CD4-positive, alpha-beta T cell treated with Interleukin-21 for 1 hour (primary cell): Measurements from ENCODE around the gene CDK13.

Source experiments
- DNase-seq: peaks from one replicate; pipeline ENCODE4 v3.0.0-alpha.2; 2020

Gene CDK13

GRCh38 chr7:39950473-39951225 lies 593 bp downstream of the CDK13 start:
- DNase-seq: peak; percentile 35

- DNase-seq: peak; percentile 72
Measured at GRCh38 chr7:39951226-39952194, 1.5 kb downstream of the CDK13 start.

DNA sequence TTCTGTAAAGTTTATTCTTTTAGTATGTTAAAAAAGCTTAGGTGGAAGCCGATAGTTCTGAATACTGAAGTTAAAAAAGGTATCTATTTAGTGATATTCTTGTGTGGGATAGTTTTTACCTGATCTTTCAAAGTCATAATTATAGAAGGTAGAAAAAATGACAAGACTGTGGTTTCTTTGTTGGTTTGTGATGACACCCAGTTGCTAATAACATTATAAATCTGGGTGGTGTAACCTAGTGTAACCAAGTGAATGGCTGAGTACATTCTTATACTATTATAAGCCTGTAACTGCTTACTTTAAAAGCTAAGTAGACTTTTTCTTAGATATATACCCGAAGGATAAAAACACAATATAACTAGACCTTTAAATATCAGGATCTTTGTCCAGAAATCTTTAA lies 2.3 kb downstream of the CDK13 start:
- peak; percentile 53 for DNase-seq

DNA sequence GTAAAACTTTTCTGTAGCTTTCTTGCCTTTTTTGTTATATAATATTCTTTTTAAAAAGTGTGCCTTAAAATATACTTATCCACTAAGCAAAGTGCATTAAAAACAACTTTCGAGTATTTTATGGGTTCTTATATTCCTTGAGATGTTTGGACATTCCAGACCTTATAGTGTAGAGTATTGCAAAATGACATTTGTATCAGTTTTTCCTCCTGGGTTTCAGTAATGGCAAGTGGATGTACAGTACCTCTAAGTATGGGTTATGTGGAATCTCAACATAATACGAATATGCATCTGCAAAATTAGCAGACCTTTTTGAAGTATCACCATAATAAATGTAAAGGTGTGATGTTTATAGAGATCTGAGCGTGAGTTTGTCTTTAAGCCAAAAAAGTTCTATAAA lies 2.7 kb downstream of the CDK13 start:
- no peak for DNase-seq

DNA sequence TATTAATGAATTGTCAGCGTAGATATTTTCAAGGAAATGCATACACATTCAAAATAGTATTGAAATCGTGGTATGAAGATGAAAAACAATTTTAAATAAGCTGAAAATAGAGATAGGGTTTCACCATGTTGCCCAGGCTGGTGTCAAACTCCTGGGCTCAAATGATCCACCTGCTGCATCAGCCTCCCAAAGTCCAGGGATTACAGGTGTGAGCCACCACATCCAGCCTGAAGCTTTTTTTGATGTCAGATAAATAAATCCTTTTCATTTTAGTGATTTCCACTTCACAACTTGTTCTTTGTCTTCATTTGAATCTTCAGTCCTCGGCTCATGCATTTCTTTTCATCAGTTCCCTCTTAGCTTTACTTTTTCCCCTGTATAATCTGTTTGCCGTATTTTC lies 4.6 kb downstream of the CDK13 start:
- DNase-seq: no peak

GRCh38 chr7:39958038-39958437 lies 8.0 kb downstream of the CDK13 start:
- no peak for DNase-seq

DNA sequence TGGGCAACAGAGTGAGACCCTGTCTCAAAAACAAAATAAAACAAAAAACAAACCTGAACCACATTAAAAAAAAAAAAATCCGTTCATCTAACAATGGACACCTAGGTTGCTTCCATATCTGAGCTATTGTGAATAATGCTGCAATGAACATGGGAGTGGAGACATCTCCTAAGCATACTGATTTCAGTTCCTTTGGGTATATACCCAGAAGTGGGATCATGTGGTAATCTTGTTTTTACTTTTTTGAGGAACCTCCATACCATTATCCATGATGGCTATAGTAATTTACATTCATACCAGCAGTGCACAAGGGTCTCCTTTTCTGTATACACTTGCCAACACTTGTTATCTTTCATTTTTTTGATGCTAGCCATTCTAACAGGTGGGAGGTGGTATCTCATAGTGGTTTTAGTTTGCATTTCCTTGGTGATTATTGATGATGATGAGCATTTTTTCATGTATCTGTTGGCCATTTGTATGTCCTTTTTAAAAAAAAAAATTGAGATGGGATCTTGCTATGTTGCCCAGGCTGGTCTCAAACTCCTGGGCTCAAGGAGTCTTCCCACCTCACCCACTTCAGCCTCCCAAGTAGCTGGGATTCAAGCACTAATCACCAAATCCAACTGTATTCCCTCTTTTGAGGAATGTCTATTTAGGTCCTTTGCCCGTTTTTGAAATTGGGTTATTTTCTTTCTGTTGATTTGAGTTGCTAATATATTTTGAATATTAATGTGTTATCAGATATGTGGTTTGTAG lies 17.5 kb downstream of the CDK13 start:
- DNase-seq: no peak

DNA sequence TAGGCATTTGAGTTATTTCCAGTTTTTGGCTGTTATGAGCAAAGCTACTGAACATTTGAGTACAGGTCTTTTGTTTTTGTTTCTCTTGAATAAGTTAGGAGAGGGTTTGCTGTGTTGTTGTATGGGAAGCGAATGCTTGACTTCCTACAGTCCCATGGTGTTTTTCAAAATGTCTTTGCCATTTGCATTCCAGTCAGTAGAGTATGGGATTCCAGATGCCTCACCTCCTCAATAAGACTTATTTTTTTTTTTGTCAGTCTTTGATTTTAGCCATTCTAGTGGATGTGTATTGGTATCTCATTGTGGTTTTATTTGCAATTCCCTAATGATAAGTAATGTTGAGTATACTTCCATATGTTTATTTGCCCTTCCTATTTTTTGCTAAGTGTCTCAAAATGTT lies 19.4 kb downstream of the CDK13 start:
- DNase-seq: no peak

- no peak for DNase-seq
Measured at GRCh38 chr7:39971924-39972323, 21.9 kb downstream of the CDK13 start.

- no peak for DNase-seq
Measured at GRCh38 chr7:39973801-39974200, 23.7 kb downstream of the CDK13 start.

DNA sequence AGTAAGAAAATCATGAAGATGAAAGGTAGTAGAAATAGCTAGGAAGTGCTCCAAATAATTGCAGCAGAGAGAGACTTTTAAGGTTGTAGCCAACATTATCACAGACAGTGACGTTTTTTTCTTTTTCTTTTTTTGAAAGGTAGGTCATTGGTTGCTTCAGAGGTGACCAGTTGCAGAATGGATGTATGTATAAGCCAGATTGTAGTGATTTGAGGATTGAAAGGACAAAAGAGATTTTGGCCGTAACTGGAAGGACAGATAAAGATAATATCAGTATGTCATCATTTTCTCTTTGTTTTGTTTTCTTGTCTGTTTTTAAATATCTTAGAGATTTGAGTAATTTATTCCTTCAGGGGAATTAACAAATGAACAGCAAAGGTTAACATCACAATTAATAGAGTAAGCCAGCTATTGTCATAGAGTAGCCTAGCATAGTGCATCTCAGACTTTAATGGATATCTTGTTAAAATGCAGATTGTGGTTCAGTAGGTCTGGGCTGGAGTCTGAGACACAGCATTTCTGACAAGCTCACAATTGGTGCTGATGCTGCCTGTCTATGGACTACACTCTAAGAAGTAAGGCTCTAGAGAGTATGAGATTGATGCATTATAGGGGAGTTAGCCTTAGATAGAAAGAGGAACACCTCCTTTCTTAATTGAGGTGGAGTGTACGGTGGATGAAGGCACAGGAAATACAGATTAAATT lies 28.3 kb downstream of the CDK13 start:
- no peak for DNase-seq

DNA sequence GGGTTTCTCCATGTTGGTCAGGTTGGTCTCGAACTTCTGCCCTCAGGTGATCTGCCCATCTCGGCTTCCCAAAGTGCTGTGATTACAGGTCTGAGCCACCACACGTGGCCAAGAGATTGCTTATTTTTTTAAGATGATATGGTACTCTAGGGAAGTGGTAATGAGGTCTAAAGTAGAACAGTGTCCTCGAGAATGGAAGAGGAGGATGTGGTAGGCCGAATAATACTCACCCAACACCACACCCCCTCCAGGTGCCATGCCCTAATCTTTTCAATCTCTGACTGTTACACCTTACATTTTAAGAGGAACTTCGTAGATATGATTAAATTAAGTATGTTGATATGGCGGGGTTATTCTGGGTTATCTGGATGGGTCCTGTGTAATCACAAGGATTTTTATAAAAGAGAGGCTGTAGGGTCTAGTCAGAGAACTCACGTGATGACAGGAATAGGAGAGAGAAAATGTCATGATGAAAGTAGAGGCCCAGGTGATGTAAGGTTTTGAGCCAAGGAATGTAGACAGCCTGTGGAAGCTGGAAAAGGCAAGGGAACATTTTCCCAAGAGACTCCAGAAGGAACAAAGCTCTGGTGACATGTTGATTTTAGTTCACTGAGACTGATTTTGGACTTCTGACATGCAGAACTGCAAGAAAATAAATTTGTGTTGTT lies 29.5 kb downstream of the CDK13 start:
- DNase-seq: peak; percentile 61

GRCh38 chr7:39985398-39985918 lies 35.4 kb downstream of the CDK13 start:
- no peak for DNase-seq

- DNase-seq: peak; percentile 21
Measured at GRCh38 chr7:39987641-39988347, 37.7 kb downstream of the CDK13 start.

DNA sequence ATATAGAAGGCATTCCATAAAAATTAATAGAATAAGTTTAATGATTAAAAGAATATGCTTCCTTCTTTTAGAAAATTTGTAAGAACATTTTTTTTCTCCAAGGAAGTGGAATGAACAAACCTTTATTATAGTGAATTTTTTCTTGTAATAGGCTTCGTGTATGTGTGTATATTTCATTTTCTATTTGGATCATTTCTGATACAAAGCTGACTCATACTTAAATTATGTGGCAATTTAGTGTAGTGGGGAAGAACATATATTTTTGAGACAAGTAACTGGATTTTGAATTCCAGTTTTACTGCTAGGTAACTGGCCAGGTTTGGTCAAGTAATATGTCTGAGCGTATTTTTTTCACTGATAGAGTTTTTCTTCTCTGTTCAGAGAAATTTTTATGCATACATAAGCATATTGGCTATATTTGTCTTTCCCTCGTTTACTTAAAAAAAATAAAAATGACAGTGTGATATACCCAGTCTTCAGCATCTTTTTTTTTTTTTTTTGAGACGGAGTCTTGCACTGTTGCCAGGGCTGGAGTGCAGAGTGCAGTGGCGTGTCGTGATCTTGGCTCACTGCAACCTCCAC lies 50.8 kb downstream of the CDK13 start:
- DNase-seq: no peak

DNA sequence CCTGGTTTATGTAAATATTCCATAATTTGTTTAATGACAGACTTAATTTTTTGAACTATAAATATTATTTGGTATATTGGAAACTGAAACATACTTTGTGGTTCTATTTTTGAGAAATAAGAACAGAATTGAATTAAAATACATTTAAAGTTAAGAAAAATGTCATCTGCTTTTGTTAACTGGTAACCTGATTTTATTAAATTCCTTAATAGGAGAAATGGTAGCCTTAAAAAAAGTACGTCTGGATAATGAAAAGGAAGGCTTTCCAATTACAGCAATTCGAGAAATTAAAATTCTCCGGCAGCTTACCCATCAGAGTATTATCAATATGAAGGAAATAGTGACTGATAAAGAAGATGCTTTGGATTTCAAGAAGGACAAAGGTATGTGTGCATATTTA lies 51.6 kb downstream of the CDK13 start:
- no peak for DNase-seq

GRCh38 chr7:40003597-40003996 lies 53.5 kb downstream of the CDK13 start:
- no peak for DNase-seq

DNA sequence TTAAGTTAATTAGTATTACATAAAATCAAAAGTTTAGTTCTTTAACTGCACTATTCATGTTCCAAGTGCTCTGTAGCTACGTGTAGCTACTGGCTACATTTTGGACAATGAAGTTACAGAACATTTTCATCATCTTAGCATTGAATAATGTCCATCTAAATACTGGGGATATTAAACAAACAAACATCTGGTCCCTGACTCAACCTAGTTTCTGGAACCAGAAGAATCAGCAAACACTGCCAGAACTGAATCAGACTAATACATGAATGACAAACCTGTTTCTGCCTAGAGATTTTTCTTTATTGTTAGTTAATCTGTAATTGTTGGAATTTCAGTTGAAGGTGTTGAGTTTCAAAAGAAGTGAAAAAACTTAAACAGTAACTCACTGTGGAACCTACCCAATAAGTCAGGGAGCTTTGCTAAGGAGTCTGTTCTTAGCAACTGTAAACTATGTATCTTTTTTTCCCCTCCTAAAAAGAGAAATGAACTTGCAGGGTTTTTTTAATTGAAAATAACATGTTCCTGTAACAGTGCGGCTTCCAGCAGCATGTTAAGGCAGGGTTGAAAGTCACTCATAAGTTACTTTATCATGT lies 58.3 kb downstream of the CDK13 start:
- no peak for DNase-seq

GRCh38 chr7:40009301-40009700 lies 59.2 kb downstream of the CDK13 start:
- no peak for DNase-seq

DNA sequence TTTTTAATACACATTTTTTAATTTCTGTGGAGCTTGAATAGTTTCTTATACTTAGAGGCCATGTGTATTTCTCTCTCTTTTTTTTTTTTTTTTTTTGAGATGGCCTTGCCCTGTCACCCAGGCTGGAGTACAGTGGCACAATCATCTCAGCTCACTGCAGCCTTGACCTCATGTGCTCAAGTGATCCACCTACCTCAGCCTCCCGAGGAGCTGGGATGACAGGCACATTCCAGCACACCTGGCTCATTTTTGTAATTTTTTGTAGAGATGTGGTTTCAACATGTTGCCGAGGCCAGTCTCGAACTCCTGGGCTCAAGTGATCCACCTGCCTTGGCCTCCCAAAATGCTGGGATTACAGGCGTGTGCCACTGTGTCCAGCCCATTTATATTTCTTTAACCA lies 64.3 kb downstream of the CDK13 start:
- DNase-seq: no peak
